ENCODE results near the gene PPHLN1.

Gene PPHLN1

GRCh38 chr12:42484996-42485395 lies 159.0 kb downstream of the PPHLN1 start:
- no peak for DNase-seq

DNA sequence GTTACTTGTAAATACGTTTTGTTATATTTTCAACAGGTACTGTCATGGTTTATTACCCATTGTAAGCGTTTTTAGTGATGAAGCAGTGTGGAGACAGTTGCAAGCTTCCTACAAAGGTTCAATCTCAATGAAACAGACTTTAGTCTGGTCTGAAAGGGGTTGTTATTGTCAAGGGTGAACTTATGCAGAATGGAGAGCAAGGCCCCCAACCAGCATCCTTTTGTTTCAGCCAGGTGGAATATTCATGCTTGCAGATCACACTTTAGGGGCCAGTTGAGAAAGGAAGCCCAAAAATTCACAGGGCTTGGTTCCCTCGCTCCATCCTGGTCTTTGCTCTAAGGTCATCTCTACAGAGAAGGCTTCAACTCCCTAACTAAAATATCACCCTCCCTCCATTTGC lies 159.9 kb downstream of the PPHLN1 start:
- no peak for DNase-seq

GRCh38 chr12:42486407-42486806 lies 160.4 kb downstream of the PPHLN1 start:
- DNase-seq, result no peak

GRCh38 chr12:42490261-42490842 lies 164.4 kb downstream of the PPHLN1 start:
- no peak for DNase-seq

All from activated gamma-delta T cell treated with Interleukin-2 at 50 U/mL for 16 hours (primary cell).